Endothelial cell of umbilical vein (primary cell): ENCODE results near the gene ZNF181. TPM values are rescaled to one million over a fixed set of nuclear protein-coding genes. Genes with fewer than 3 reads are reported as not detected.

Source experiments
- BruUV-seq: library from RNA; stranded (reverse); fragments of 400-500 nt; replicated peaks from 2 replicates; lab custom pipeline; 2021; lab: Mats Ljungman, UMichigan
- CTCF ChIA-PET: fragments of 300-600, 350-600 bp; sonication (Branson Sonifier 250); formaldehyde crosslinking; loops from one replicate; lab custom pipeline; 2021; ENCODE audit warnings: antibody characterized with exemption, inconsistent platforms; lab: Charles Lee
- POLR2A ChIA-PET: fragments of 300-600, 350-600 bp; sonication (Branson Sonifier 250); formaldehyde crosslinking; loops from one replicate; lab custom pipeline; 2021; ENCODE audit warnings: antibody characterized with exemption, inconsistent platforms; lab: Charles Lee
- DNase-seq: peaks from one replicate; pipeline ENCODE4 v3.0.0-alpha.2; 2011; ENCODE audit warnings: low read depth, low spot score
- FAIRE-seq: peaks from 2 replicates; lab custom pipeline; 2011; peaks lifted over from hg19 to GRCh38; lab: Jason Lieb, UNC
- H2AFZ ChIP-seq: 2 replicates; pipeline ENCODE4 v1.6.0; 2012; ENCODE audit warnings: low read depth, low read length, control low read depth, inconsistent platforms
- H3K27ac ChIP-seq: 2 replicates; pipeline ENCODE4 v1.5.1; 2011; ENCODE audit warnings: low read depth, mild to moderate bottlenecking, control low read depth, low read length, moderate library complexity; ENCODE audit not compliant: insufficient read depth
- H3K27me3 ChIP-seq, 2 experiments: 2 replicates each; pipeline versions ENCODE4 v1.6.0 to v1.6.1; 2011; ENCODE audit warnings: low read length in 2 of 2, mixed read lengths in 1 of 2; ENCODE audit not compliant: control insufficient read depth in 2 of 2, insufficient read depth in 2 of 2
- H3K36me3 ChIP-seq, 2 experiments: 2 replicates in 1 of 2; 3 replicates in 1 of 2; pipeline ENCODE4 v1.5.1; 2011; ENCODE audit warnings: low read length in 2 of 2, mild to moderate bottlenecking in 1 of 2, moderate library complexity in 1 of 2; ENCODE audit not compliant: control insufficient read depth in 2 of 2, insufficient read depth in 2 of 2; ENCODE audit errors: extremely low read depth in 1 of 2
- H3K4me1 ChIP-seq: 3 replicates; pipeline ENCODE4 v1.5.1; 2011; ENCODE audit warnings: mild to moderate bottlenecking, low read length; ENCODE audit not compliant: control insufficient read depth, insufficient read depth; ENCODE audit errors: extremely low read depth
- H3K4me2 ChIP-seq: 2 replicates; pipeline ENCODE4 v1.6.1; 2011; ENCODE audit warnings: low read length, control low read depth, mixed read lengths; ENCODE audit not compliant: insufficient read depth
- H3K4me3 ChIP-seq, 3 experiments: fragments of 200-600 bp in 1 of 3; sonication (generic), shearing (Covaris generic) in 1 of 3; replicated peaks in 1 of 3; 2 replicates each; pipeline ENCODE4 v1.5.1; 2011 to 2016; ENCODE audit warnings: control low read depth in 3 of 3, low read length in 3 of 3, mild to moderate bottlenecking in 2 of 3, inconsistent platforms in 1 of 3, low read depth in 1 of 3, moderate library complexity in 1 of 3; ENCODE audit not compliant: insufficient read depth in 1 of 3
- H3K79me2 ChIP-seq: 2 replicates; pipeline ENCODE4 v1.6.0; 2012; ENCODE audit warnings: low read length, inconsistent platforms; ENCODE audit not compliant: control insufficient read depth, insufficient read depth
- H3K9ac ChIP-seq: replicated peaks from 2 replicates; pipeline ENCODE3; 2011; ENCODE audit warnings: low read length, control low read depth; ENCODE audit not compliant: insufficient read depth; ENCODE audit errors: extremely low read depth
- H3K9me1 ChIP-seq: replicated peaks from 3 replicates; pipeline ENCODE4 v1.6.0; 2011; ENCODE audit warnings: mild to moderate bottlenecking, low read length; ENCODE audit not compliant: control insufficient read depth, insufficient read depth; ENCODE audit errors: extremely low read depth
- H3K9me3 ChIP-seq: replicated peaks from 2 replicates; pipeline ENCODE4 v1.5.1; 2012; ENCODE audit warnings: low read length, inconsistent platforms; ENCODE audit not compliant: control insufficient read depth, insufficient read depth
- H4K20me1 ChIP-seq: replicated peaks from 2 replicates; pipeline ENCODE3; 2011; ENCODE audit warnings: mild to moderate bottlenecking, low read length; ENCODE audit not compliant: control insufficient read depth, insufficient read depth; ENCODE audit errors: extremely low read depth
- EZH2 ChIP-seq: IDR thresholded peaks from 2 replicates; pipeline ENCODE4 v1.6.1; 2012; ENCODE audit warnings: borderline replicate concordance, low read depth, mild to moderate bottlenecking, moderate library complexity, low read length, inconsistent platforms; ENCODE audit not compliant: severe bottlenecking
- FOS ChIP-seq: IDR thresholded peaks from 2 replicates; pipeline ENCODE4 v1.6.1; 2011; ENCODE audit warnings: mild to moderate bottlenecking, low read length, moderate library complexity, borderline replicate concordance; ENCODE audit not compliant: insufficient read depth
- GATA2 ChIP-seq: IDR thresholded peaks from 2 replicates; pipeline ENCODE4 v1.7.0; 2011; ENCODE audit warnings: low read depth, mild to moderate bottlenecking, moderate library complexity, mixed read lengths, low read length; ENCODE audit not compliant: insufficient read length, insufficient read depth
- JUN ChIP-seq: IDR thresholded peaks from 2 replicates; pipeline ENCODE4 v1.6.1; 2011; ENCODE audit warnings: borderline replicate concordance, low read depth; ENCODE audit not compliant: insufficient read length, insufficient read depth
- MYC ChIP-seq: IDR thresholded peaks from one replicate; pipeline ENCODE4 v1.6.1; 2011; ENCODE audit warnings: mild to moderate bottlenecking, low read depth, low read length
- POLR2A ChIP-seq: IDR thresholded peaks from 2 replicates; pipeline ENCODE4 v1.6.1; 2012; ENCODE audit warnings: low read depth, mild to moderate bottlenecking, control low read depth, low read length
- POLR2AphosphoS5 ChIP-seq: IDR thresholded peaks from 2 replicates; pipeline ENCODE4 v1.6.1; 2012; ENCODE audit warnings: low read depth, mild to moderate bottlenecking, control low read depth, low read length, moderate library complexity; ENCODE audit not compliant: insufficient read depth
- dilution Hi-C: fragments of 300-500 bp; cut with MboI; formaldehyde crosslinking; loops from one replicate; pipeline ENCODE4 v1.15.0; 2019; ENCODE audit warnings: low sequenced_read_pairs; ENCODE audit not compliant: extremely low pct_ligation_motif_present
- intact Hi-C: fragments of 100-400 bp; cut with micrococcal nuclease; formaldehyde crosslinking; loops from one replicate; pipeline ENCODE4 v1.10.0; 2022
- polyA plus RNA-seq, 4 experiments: library from polyadenylated mRNA; depleted of rRNA in 3 of 4; stranded (reverse) in 3 of 4; unstranded in 1 of 4; fragments of >200 nt; gene quantifications; 2 replicates each; pipeline versions ENCODE4 v1.2.1 to v1.2.3, GENCODE V29; 2011 to 2012; ENCODE audit warnings: missing spikeins in 1 of 4
- total RNA-seq: library from RNA; stranded (reverse); gene quantifications from 2 replicates; pipeline ENCODE4 v1.2.3, GENCODE V29; 2021
- TF ChIP-seq, protein P1 (sequence below): IDR thresholded peaks from 2 replicates; pipeline ENCODE4 v1.6.1; 2011; ENCODE audit not compliant: insufficient read depth, insufficient read length
- TF ChIP-seq, protein P2 (sequence below), 2 donors: IDR thresholded peaks; 1 replicate in 1 of 2; 2 replicates in 1 of 2; pipeline ENCODE4 v1.5.1; 2011; ENCODE audit warnings: low read length in 2 of 2, mild to moderate bottlenecking in 2 of 2, moderate library complexity in 2 of 2, control low read depth in 1 of 2, inconsistent platforms in 1 of 2, low read depth in 1 of 2; ENCODE audit not compliant: insufficient read depth in 1 of 2; ENCODE audit errors: extremely low read depth in 1 of 2

The ZNF181 gene
- total and polyA plus RNA-seq, 2 donors (not counting 3 experiments of a cell fraction or from before 2014, with no cell fraction given), result 4.7 to 5.0 TPM

DNA sequence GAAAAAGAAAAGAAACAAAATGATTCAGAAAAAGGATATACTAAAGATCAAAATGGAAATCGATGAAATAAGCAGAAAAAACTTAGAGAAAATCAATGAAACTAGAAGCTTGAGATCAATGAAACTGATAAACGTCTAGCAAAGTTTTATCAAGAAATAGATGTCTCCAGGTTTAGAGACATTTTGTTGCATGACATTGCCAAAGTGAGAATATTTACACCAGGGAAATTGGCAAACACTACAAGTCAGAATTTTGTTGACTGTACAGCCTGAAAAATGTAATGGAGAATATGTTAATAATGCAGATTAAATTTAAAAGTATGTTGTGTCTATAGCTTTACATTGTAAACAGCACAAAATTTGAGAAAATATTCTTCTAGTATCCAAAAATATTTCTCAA, 44.3 kb downstream of the ZNF181 start:
- Histone ChIP-seq H3K9me3 (no peaks in the 10 kb centered on the region), H3K27ac (no peak overlapping the region), H3K9ac (no peak overlapping the region), H3K27me3 (no peaks in the 10 kb centered on the region), H3K36me3 (no peaks in the 10 kb centered on the region), H4K20me1 (no peaks in the 10 kb centered on the region), H3K4me3 (no peak overlapping the region), H3K9me1 (no peaks in the 10 kb centered on the region), H3K4me2 (no peak overlapping the region), H2AFZ (no peak overlapping the region), H3K4me1 (no peaks in the 10 kb centered on the region), H3K79me2 (no peaks in the 10 kb centered on the region)
- FAIRE-seq (no peak), DNase-seq (no peak)
- CTCF ChIA-PET, result no interaction called here
- no TSS peak for BruUV-seq
- POLR2A ChIA-PET, result no interaction called here
- intact Hi-C loops, result no loop called here
- dilution Hi-C loops, result no loop called here
- TF ChIP-seq, protein P1, sequence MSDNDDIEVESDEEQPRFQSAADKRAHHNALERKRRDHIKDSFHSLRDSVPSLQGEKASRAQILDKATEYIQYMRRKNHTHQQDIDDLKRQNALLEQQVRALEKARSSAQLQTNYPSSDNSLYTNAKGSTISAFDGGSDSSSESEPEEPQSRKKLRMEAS, result no peak
- TF ChIP-seq JUN (no peak), POLR2A (no peak), POLR2AphosphoS5 (no peak), FOS (no peak), MYC (no peak), EZH2 (no peak), GATA2 (no peak)
- TF ChIP-seq, protein P2, sequence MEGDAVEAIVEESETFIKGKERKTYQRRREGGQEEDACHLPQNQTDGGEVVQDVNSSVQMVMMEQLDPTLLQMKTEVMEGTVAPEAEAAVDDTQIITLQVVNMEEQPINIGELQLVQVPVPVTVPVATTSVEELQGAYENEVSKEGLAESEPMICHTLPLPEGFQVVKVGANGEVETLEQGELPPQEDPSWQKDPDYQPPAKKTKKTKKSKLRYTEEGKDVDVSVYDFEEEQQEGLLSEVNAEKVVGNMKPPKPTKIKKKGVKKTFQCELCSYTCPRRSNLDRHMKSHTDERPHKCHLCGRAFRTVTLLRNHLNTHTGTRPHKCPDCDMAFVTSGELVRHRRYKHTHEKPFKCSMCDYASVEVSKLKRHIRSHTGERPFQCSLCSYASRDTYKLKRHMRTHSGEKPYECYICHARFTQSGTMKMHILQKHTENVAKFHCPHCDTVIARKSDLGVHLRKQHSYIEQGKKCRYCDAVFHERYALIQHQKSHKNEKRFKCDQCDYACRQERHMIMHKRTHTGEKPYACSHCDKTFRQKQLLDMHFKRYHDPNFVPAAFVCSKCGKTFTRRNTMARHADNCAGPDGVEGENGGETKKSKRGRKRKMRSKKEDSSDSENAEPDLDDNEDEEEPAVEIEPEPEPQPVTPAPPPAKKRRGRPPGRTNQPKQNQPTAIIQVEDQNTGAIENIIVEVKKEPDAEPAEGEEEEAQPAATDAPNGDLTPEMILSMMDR (IDR thresholded peaks at IDR 0.05; ENCODE audit: extremely low read depth in 1 of 2, insufficient read depth in 1 of 2, low read depth in 1 of 2, low read length in 2 of 2), result no peak
